GM10266 (cell line): Measurements from ENCODE around the gene CHEK1.

Experiments
- DNase-seq: peaks from one replicate; pipeline ENCODE4 v3.0.0; 2012; ENCODE audit errors: extremely low spot score
- TF ChIP-seq, protein P1 (sequence below): IDR thresholded peaks from 2 replicates; pipeline ENCODE4 v1.5.1; 2012; ENCODE audit warnings: mild to moderate bottlenecking, low read depth; ENCODE audit not compliant: control insufficient read depth, insufficient read depth; ENCODE audit errors: missing control alignments

Gene CHEK1

DNA sequence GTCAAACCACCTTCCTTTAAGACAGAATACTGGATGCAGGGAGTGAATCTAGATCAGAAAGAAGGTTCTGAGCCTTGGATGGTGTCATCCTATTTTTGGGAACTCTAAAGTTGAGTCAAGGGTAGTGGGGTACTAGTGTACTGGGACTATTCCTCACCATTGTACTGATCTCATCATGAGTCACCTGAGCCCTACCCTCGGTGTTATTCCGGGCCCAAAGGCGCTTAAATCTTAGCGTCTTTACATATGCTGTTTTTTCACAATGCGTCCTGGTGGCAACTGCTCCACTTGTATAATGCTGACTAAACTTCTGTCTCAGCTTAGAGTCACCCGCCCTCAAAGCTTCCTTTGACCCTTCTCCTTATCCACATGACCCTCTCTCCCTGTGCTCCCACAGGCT lies 95.8 kb downstream of the CHEK1 start:
- TF ChIP-seq, protein P1, sequence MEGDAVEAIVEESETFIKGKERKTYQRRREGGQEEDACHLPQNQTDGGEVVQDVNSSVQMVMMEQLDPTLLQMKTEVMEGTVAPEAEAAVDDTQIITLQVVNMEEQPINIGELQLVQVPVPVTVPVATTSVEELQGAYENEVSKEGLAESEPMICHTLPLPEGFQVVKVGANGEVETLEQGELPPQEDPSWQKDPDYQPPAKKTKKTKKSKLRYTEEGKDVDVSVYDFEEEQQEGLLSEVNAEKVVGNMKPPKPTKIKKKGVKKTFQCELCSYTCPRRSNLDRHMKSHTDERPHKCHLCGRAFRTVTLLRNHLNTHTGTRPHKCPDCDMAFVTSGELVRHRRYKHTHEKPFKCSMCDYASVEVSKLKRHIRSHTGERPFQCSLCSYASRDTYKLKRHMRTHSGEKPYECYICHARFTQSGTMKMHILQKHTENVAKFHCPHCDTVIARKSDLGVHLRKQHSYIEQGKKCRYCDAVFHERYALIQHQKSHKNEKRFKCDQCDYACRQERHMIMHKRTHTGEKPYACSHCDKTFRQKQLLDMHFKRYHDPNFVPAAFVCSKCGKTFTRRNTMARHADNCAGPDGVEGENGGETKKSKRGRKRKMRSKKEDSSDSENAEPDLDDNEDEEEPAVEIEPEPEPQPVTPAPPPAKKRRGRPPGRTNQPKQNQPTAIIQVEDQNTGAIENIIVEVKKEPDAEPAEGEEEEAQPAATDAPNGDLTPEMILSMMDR: no peak
- no peak for DNase-seq

DNA sequence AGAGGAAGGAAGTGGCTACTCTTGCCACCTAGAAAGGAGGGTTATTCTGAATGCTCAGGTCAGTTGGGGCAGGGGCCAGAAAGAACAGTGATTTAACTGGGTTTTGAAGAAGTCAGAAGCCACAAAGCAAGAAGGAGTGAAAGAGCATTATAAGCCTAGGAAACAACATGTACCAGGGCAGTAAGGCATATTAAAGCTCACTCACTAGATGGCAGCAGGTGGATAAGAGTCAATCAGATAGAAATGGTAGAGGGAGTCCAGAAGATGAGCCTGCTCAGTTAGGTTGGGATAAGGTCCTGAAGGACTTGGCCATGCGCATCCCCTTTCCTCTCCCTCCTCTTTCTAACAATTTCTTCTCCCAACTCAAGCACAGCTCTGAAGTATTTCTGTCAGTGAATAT lies 99.2 kb downstream of the CHEK1 start:
- TF ChIP-seq, protein P1: peak; percentile 32
- DNase-seq: no peak
